Caco-2 (cell line): Measurements from ENCODE around the gene TPSG1. TPM values are rescaled to one million over a fixed set of nuclear protein-coding genes. Genes with fewer than 3 reads are reported as not detected.
"Not testable (repeated sequence)": the region's sequence is repeated elsewhere in the genome, so short reads cannot be mapped to it uniquely, and the experiment has no call there.

Experiments used
- BruUV-seq: library from RNA; stranded (reverse); fragments of 400-500 nt; replicated peaks from 2 replicates; lab custom pipeline; 2021; lab: Mats Ljungman, UMichigan
- CTCF ChIA-PET: fragments of 300-600 bp; sonication (Branson Sonifier 250); formaldehyde crosslinking; loops from one replicate; lab custom pipeline; 2022; ENCODE audit warnings: antibody characterized with exemption; lab: Charles Lee
- POLR2A ChIA-PET: fragments of 300-600 bp; sonication (Branson Sonifier 250); formaldehyde crosslinking; loops from one replicate; lab custom pipeline; 2022; ENCODE audit warnings: antibody characterized with exemption; lab: Charles Lee
- DNase-seq, 2 experiments: peaks; one replicate each; pipeline versions ENCODE4 v3.0.0 to v3.0.0-alpha.2; 2020 to 2022
- H3K27me3 ChIP-seq: replicated peaks from 2 replicates; pipeline ENCODE4 v1.6.0; 2011; ENCODE audit warnings: low read length; ENCODE audit not compliant: control insufficient read depth, insufficient read depth
- H3K36me3 ChIP-seq: 2 replicates; pipeline ENCODE4 v1.5.1; 2011; ENCODE audit warnings: low read length; ENCODE audit not compliant: control insufficient read depth, insufficient read depth
- H3K4me1 ChIP-seq: fragments of 250-450 bp; sonication (Bioruptor Pico); 2 replicates; pipeline ENCODE4 v1.5.1; 2020; ENCODE audit warnings: mild to moderate bottlenecking
- H3K4me3 ChIP-seq: 2 replicates; pipeline ENCODE4 v1.5.1; 2011; ENCODE audit warnings: low read depth, mild to moderate bottlenecking, control low read depth, low read length
- H3K9me3 ChIP-seq: fragments of 250-450 bp; sonication (Bioruptor Pico); 2 replicates; pipeline ENCODE4 v1.5.1; 2020; ENCODE audit warnings: mild to moderate bottlenecking, moderate library complexity
- H3K27ac Mint-ChIP-seq: one replicate; pipeline ENCODE4 v1.8.0; 2022; ENCODE audit warnings: mixed read lengths; ENCODE audit not compliant: unreplicated experiment
- H3K27me3 Mint-ChIP-seq: one replicate; pipeline ENCODE4 v1.8.0; 2022; ENCODE audit warnings: mixed read lengths; ENCODE audit not compliant: insufficient read depth, unreplicated experiment
- H3K36me3 Mint-ChIP-seq: one replicate; pipeline ENCODE4 v1.8.0; 2022; ENCODE audit warnings: mild to moderate bottlenecking, mixed read lengths; ENCODE audit not compliant: insufficient read depth, unreplicated experiment
- H3K4me1 Mint-ChIP-seq: one replicate; pipeline ENCODE4 v1.8.0; 2022; ENCODE audit warnings: low read depth, mixed read lengths; ENCODE audit not compliant: unreplicated experiment
- H3K4me3 Mint-ChIP-seq: one replicate; pipeline ENCODE4 v1.8.0; 2022; ENCODE audit warnings: mild to moderate bottlenecking, moderate library complexity, mixed read lengths; ENCODE audit not compliant: unreplicated experiment
- H3K9me3 Mint-ChIP-seq: one replicate; pipeline ENCODE4 v1.8.0; 2022; ENCODE audit warnings: mixed read lengths; ENCODE audit not compliant: unreplicated experiment
- intact Hi-C: fragments of 100-400 bp; cut with micrococcal nuclease; formaldehyde crosslinking; loops from one replicate; pipeline ENCODE4 v1.10.0; 2022; ENCODE audit not compliant: unreplicated experiment
- total RNA-seq: library from RNA; stranded (reverse); gene quantifications from 2 replicates; pipeline ENCODE4 v1.2.3, GENCODE V29; 2022

Gene TPSG1
- total RNA-seq, 1 experiment from 2014 or later = not detected

- intact Hi-C loops, H3K4me3 Mint-ChIP-seq, H3K27me3 Mint-ChIP-seq, H3K4me1 ChIP-seq, BruUV-seq, H3K9me3 ChIP-seq, H3K4me1 Mint-ChIP-seq, H3K27me3 ChIP-seq, H3K4me3 ChIP-seq, H3K9me3 Mint-ChIP-seq, H3K36me3 Mint-ChIP-seq, DNase-seq, H3K36me3 ChIP-seq, CTCF ChIA-PET, H3K27ac Mint-ChIP-seq, POLR2A ChIA-PET: not testable (repeated sequence)
Observed at GRCh38 chr16:1243363-1243762, 18.3 kb upstream of the TPSG1 start.

- H3K4me3 ChIP-seq, H3K27me3 Mint-ChIP-seq, intact Hi-C loops, H3K27ac Mint-ChIP-seq, H3K9me3 ChIP-seq, H3K4me1 Mint-ChIP-seq, DNase-seq, H3K36me3 Mint-ChIP-seq, H3K4me3 Mint-ChIP-seq, H3K36me3 ChIP-seq, POLR2A ChIA-PET, BruUV-seq, H3K9me3 Mint-ChIP-seq, H3K4me1 ChIP-seq, CTCF ChIA-PET, H3K27me3 ChIP-seq: not testable (repeated sequence)
Observed at GRCh38 chr16:1241081-1241480, 16.0 kb upstream of the TPSG1 start.

GRCh38 chr16:1240436-1240835, 15.4 kb upstream of the TPSG1 start, which contains the start of gene TPSAB1:
TPSAB1 (plus strand) TSS chr16:1240705; CDS start chr16:1240939, 234 bp downstream.
- H3K27me3 ChIP-seq, H3K36me3 ChIP-seq, BruUV-seq, H3K4me3 ChIP-seq, H3K27ac Mint-ChIP-seq, POLR2A ChIA-PET, H3K27me3 Mint-ChIP-seq, H3K4me1 Mint-ChIP-seq, CTCF ChIA-PET, H3K4me3 Mint-ChIP-seq, DNase-seq, H3K9me3 ChIP-seq, intact Hi-C loops, H3K36me3 Mint-ChIP-seq, H3K9me3 Mint-ChIP-seq, H3K4me1 ChIP-seq: not testable (repeated sequence)

- H3K4me1 ChIP-seq, DNase-seq, POLR2A ChIA-PET, H3K36me3 ChIP-seq, H3K9me3 ChIP-seq, H3K4me1 Mint-ChIP-seq, H3K27ac Mint-ChIP-seq, intact Hi-C loops, H3K9me3 Mint-ChIP-seq, H3K4me3 ChIP-seq, CTCF ChIA-PET, BruUV-seq, H3K27me3 Mint-ChIP-seq, H3K36me3 Mint-ChIP-seq, H3K27me3 ChIP-seq, H3K4me3 Mint-ChIP-seq: not testable (repeated sequence)
Observed at GRCh38 chr16:1239575-1239974, 14.5 kb upstream of the TPSG1 start.

- H3K4me3 ChIP-seq, H3K27ac Mint-ChIP-seq, POLR2A ChIA-PET, H3K9me3 ChIP-seq, H3K4me3 Mint-ChIP-seq, BruUV-seq, H3K27me3 Mint-ChIP-seq, H3K36me3 ChIP-seq, H3K36me3 Mint-ChIP-seq, H3K9me3 Mint-ChIP-seq, H3K27me3 ChIP-seq, H3K4me1 ChIP-seq, DNase-seq, H3K4me1 Mint-ChIP-seq, intact Hi-C loops: not testable (repeated sequence)
- CTCF ChIA-PET = interaction anchor here (0.6 kb wide), 1 partner anchor 136 kb away, joined by 6 read pairs; no protein-coding TSS in a partner anchor
Observed at GRCh38 chr16:1238909-1239308, 13.8 kb upstream of the TPSG1 start.
